Mesothelial cell of epicardium (in vitro differentiated cells): ENCODE measurements around the gene EHD4. TPM values are rescaled to one million over a fixed set of nuclear protein-coding genes. Genes with fewer than 3 reads are reported as not detected.
A peak's percentile ranks its signal among the peaks of the same experiment; 100 is the strongest.

Experiments
- DNase-seq, 2 experiments: peaks; one replicate each; pipeline ENCODE4 v3.0.0; 2021; ENCODE audit warnings: low spot score in 2 of 2; ENCODE audit not compliant: unreplicated experiment in 2 of 2
- H3K27ac Mint-ChIP-seq: 2 replicates; pipeline ENCODE4 v1.8.0; 2021; ENCODE audit warnings: mixed read lengths
- H3K27me3 Mint-ChIP-seq: 2 replicates; pipeline ENCODE4 v1.8.0; 2021; ENCODE audit warnings: low read depth, mixed read lengths
- H3K36me3 Mint-ChIP-seq: 2 replicates; pipeline ENCODE4 v1.8.0; 2021; ENCODE audit warnings: mixed read lengths
- H3K4me1 Mint-ChIP-seq: 2 replicates; pipeline ENCODE4 v1.8.0; 2021; ENCODE audit warnings: mixed read lengths
- H3K4me3 Mint-ChIP-seq: 2 replicates; pipeline ENCODE4 v1.8.0; 2021; ENCODE audit warnings: mild to moderate bottlenecking, moderate library complexity, mixed read lengths
- H3K9me3 Mint-ChIP-seq: 2 replicates; pipeline ENCODE4 v1.8.0; 2021; ENCODE audit warnings: mixed read lengths
- total RNA-seq: library from RNA; stranded (reverse); gene quantifications from 3 replicates; pipeline ENCODE4 v1.2.1, GENCODE V29; 2021
- TF ChIP-seq, protein P1 (sequence below): fragments of 200-600 bp; sonication (generic); IDR thresholded peaks from one replicate; pipeline ENCODE4 v1.5.0; 2021; ENCODE audit warnings: antibody characterized with exemption; ENCODE audit not compliant: unreplicated experiment

EHD4 gene
- total RNA-seq, 1 donor from 2014 or later, result 16.1 TPM

DNA sequence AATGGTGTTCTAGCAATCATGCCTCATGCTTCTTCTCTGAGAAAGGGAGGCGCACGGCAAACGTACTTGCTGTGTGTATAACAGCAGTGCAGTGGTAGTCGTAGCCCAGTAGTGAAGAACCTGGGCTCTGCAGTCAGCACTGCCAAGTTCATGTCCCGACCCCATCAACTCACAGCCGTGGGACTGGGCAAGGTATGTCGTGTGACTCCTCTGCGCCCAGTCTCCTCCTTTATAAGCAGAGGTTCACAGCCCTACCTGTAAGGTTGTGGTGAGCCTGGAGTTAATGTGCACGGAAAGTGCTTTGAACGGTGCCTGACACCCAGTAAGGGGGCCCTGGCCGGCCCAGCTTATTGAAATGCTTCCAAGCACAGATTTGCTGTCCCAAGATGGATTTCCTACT is 26.6 kb downstream of the EHD4 start:
- H3K4me3 Mint-ChIP-seq, result no peak overlapping the region
- H3K9me3 Mint-ChIP-seq, result no peaks in the 10 kb centered on the region
- TF ChIP-seq, protein P1, sequence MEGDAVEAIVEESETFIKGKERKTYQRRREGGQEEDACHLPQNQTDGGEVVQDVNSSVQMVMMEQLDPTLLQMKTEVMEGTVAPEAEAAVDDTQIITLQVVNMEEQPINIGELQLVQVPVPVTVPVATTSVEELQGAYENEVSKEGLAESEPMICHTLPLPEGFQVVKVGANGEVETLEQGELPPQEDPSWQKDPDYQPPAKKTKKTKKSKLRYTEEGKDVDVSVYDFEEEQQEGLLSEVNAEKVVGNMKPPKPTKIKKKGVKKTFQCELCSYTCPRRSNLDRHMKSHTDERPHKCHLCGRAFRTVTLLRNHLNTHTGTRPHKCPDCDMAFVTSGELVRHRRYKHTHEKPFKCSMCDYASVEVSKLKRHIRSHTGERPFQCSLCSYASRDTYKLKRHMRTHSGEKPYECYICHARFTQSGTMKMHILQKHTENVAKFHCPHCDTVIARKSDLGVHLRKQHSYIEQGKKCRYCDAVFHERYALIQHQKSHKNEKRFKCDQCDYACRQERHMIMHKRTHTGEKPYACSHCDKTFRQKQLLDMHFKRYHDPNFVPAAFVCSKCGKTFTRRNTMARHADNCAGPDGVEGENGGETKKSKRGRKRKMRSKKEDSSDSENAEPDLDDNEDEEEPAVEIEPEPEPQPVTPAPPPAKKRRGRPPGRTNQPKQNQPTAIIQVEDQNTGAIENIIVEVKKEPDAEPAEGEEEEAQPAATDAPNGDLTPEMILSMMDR, result no peak
- H3K4me1 Mint-ChIP-seq, result peaks cover 69% of the 10 kb centered on the region
- DNase-seq, result no peak
- peak overlapping the region; percentile 97 for H3K27ac Mint-ChIP-seq
- no peaks in the 10 kb centered on the region for H3K27me3 Mint-ChIP-seq
- H3K36me3 Mint-ChIP-seq, result no peaks in the 10 kb centered on the region

GRCh38 chr15:41945221-41945620 is 27.1 kb downstream of the EHD4 start:
- Mint-ChIP-seq H3K36me3 (no peaks in the 10 kb centered on the region), H3K9me3 (no peaks in the 10 kb centered on the region), H3K27me3 (no peaks in the 10 kb centered on the region), H3K27ac (peak overlapping the region; percentile 97), H3K4me1 (peaks cover 64% of the 10 kb centered on the region), H3K4me3 (peak overlapping the region; percentile 4)
- TF ChIP-seq, protein P1, result no peak
- no peak for DNase-seq

GRCh38 chr15:41944313-41944940 is 27.9 kb downstream of the EHD4 start:
- TF ChIP-seq, protein P1, result no peak
- Mint-ChIP-seq H3K36me3 (no peaks in the 10 kb centered on the region), H3K27ac (peak overlapping the region; percentile 97), H3K4me1 (peaks cover 56% of the 10 kb centered on the region), H3K27me3 (no peaks in the 10 kb centered on the region), H3K4me3 (peak overlapping the region; percentile 0), H3K9me3 (no peaks in the 10 kb centered on the region)
- peak in 1 of 2 experiments; percentile 53 for DNase-seq

DNA sequence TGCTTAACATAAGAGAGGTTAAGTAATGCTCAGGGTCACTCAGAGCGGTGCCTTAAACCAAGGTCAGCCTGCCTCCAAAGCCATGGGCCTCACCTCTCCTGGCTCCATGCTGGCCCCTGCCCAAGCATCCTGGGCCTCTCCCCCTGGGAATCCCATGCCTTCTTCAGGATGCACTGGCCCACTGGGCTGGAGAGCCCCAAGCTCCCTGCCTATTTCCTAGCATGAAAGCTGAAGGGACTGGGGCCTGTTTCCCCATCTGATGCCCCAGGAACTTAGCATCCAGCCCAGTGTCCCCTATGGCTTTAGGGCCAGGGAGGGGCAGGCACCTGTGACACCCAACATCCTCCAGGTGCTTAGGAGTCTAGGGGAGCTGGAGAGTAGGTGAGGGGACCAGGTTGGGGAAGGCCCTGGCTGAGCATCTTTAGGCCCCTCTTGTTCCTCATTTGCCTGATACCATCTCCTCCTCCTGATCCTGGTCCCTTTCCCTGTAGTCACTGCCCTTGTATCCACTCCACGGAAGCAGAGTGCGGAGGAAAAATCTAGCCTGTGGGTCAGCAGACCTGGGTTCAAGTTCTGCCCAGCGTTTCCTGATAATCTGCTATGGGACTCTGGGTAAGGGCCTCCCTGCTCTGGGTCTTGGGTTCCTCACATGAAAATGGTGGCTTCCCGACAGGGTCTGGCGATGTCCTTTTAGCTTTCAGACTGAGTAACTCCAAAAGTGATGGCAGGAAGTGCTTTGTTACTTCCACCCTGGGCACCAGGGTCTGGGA is 28.6 kb downstream of the EHD4 start:
- TF ChIP-seq, protein P1, result no peak
- H3K36me3 Mint-ChIP-seq, result peaks cover 3% of the 10 kb centered on the region
- H3K4me3 Mint-ChIP-seq, result peak overlapping the region; percentile 0
- peaks cover 54% of the 10 kb centered on the region for H3K4me1 Mint-ChIP-seq
- H3K27ac Mint-ChIP-seq, result peak overlapping the region; percentile 97
- no peak for DNase-seq
- H3K9me3 Mint-ChIP-seq, result no peaks in the 10 kb centered on the region
- H3K27me3 Mint-ChIP-seq, result no peaks in the 10 kb centered on the region

GRCh38 chr15:41942886-41943285 is 29.5 kb downstream of the EHD4 start:
- H3K4me3 Mint-ChIP-seq, result no peak overlapping the region

More at GRCh38 chr15:41942886-41943285, 29.5 kb downstream of the EHD4 start:
- H3K27ac Mint-ChIP-seq, result peak overlapping the region; percentile 97
- H3K27me3 Mint-ChIP-seq, result no peaks in the 10 kb centered on the region
- no peaks in the 10 kb centered on the region for H3K9me3 Mint-ChIP-seq
- TF ChIP-seq, protein P1, result no peak
- H3K36me3 Mint-ChIP-seq, result peaks cover 3% of the 10 kb centered on the region
- DNase-seq, result no peak
- H3K4me1 Mint-ChIP-seq, result peaks cover 54% of the 10 kb centered on the region
